Natural killer cell (primary cell): Measurements from ENCODE around the gene ARHGAP12. TPM values are rescaled to one million over a fixed set of nuclear protein-coding genes. Genes with fewer than 3 reads are reported as not detected.

Source experiments
- ATAC-seq, 3 donors: fragments of 150-1000 bp in 2 of 3; fragments of 200-7000 bp in 1 of 3; cut with Tn5 transposase; 1 replicate in 1 of 3; 2 replicates in 2 of 3; pipeline ENCODE4 v1.10.0; 2021; ENCODE audit warnings: mild to moderate bottlenecking in 2 of 3, moderate library complexity in 2 of 3
- DNase-seq, 2 donors: peaks; one replicate each; pipeline versions ENCODE4 v3.0.0 to v3.0.0-alpha.2; 2013 to 2021; ENCODE audit warnings: mixed read lengths in 1 of 2
- H3K27ac ChIP-seq: one replicate; pipeline ENCODE4 v1.5.1; 2013; ENCODE audit warnings: mild to moderate bottlenecking, low read length
- H3K27me3 ChIP-seq: one replicate; pipeline ENCODE4 v1.6.1; 2013; ENCODE audit warnings: low read length; ENCODE audit not compliant: control insufficient read depth, insufficient read depth
- H3K36me3 ChIP-seq: one replicate; pipeline ENCODE4 v1.6.1; 2013; ENCODE audit warnings: low read length; ENCODE audit not compliant: control insufficient read depth, insufficient read depth
- H3K4me1 ChIP-seq: one replicate; pipeline ENCODE4 v1.6.1; 2013; ENCODE audit warnings: low read length; ENCODE audit not compliant: control insufficient read depth, insufficient read depth
- H3K4me3 ChIP-seq: one replicate; pipeline ENCODE4 v1.5.1; 2013; ENCODE audit warnings: low read length
- H3K9me3 ChIP-seq: one replicate; pipeline ENCODE4 v1.6.1; 2013; ENCODE audit warnings: low read length; ENCODE audit not compliant: control insufficient read depth, insufficient read depth
- H3K27ac Mint-ChIP-seq, 2 donors: one replicate each; pipeline ENCODE4 v1.8.0; 2022; ENCODE audit warnings: mild to moderate bottlenecking in 2 of 2, mixed read lengths in 2 of 2, moderate library complexity in 1 of 2
- H3K27me3 Mint-ChIP-seq, 2 donors: one replicate each; pipeline ENCODE4 v1.8.0; 2022; ENCODE audit warnings: low read depth in 2 of 2, mixed read lengths in 2 of 2
- H3K36me3 Mint-ChIP-seq: one replicate; pipeline ENCODE4 v1.8.0; 2022; ENCODE audit warnings: mixed read lengths
- H3K4me1 Mint-ChIP-seq, 2 donors: one replicate each; pipeline ENCODE4 v1.8.0; 2022; ENCODE audit warnings: mixed read lengths in 2 of 2
- H3K4me3 Mint-ChIP-seq: one replicate; pipeline ENCODE4 v1.8.0; 2022; ENCODE audit warnings: mild to moderate bottlenecking, moderate library complexity, mixed read lengths
- H3K9me3 Mint-ChIP-seq, 2 donors: one replicate each; pipeline ENCODE4 v1.8.0; 2022; ENCODE audit warnings: mixed read lengths in 2 of 2
- CTCF ChIP-seq: fragments of 200-600 bp; IDR thresholded peaks from one replicate; pipeline ENCODE4 v1.8.0; 2022; ENCODE audit warnings: antibody characterized with exemption
- WGBS: methylation state at CpG from one replicate; pipeline ENCODE4 v1.1.7; 2013; ENCODE audit warnings: missing lambda C conversion rate; ENCODE audit not compliant: insufficient coverage; 5-methylcytosine and 5-hydroxymethylcytosine counted together
- intact Hi-C: fragments of 100-400 bp; cut with micrococcal nuclease; formaldehyde crosslinking; loops from one replicate; pipeline ENCODE4 v1.14.2; 2022
- total RNA-seq, 4 donors: library from RNA; stranded (reverse); fragments of 120-200 nt in 1 of 4; gene quantifications; one replicate each; pipeline versions ENCODE4 v1.2.3 to v1.2.4, GENCODE V29; 2013 to 2022

Gene ARHGAP12
- total RNA-seq, 3 donors from 2014 or later (not counting 1 experiment from before 2014, with no cell fraction given) = 35.1 to 40.2 (median 40.2) TPM

GRCh38 chr10:31820778-31821369 lies 107.8 kb downstream of the ARHGAP12 start:
- intact Hi-C loops = no loop called here
- ATAC-seq (no peak), DNase-seq (no peak)
- H3K4me3 ChIP-seq = no peak overlapping the region
- H3K9me3 ChIP-seq = no peaks in the 10 kb centered on the region
- no peaks in the 10 kb centered on the region for H3K4me1 ChIP-seq
- TF ChIP-seq CTCF = no peak
- Mint-ChIP-seq H3K27me3 (no peaks in the 10 kb centered on the region), H3K4me3 (no peak overlapping the region), H3K36me3 (no peaks in the 10 kb centered on the region), H3K27ac (no peak overlapping the region), H3K4me1 (no peaks in the 10 kb centered on the region), H3K9me3 (no peaks in the 10 kb centered on the region)
- peaks cover 18% of the 10 kb centered on the region for H3K36me3 ChIP-seq
- H3K27ac ChIP-seq = no peak overlapping the region
- no peaks in the 10 kb centered on the region for H3K27me3 ChIP-seq
- 100% methylated on average over 2 of the region's 3 CpGs for WGBS

- no peak overlapping the region for H3K27ac Mint-ChIP-seq
- H3K27me3 ChIP-seq = no peaks in the 10 kb centered on the region
- no peaks in the 10 kb centered on the region for H3K9me3 Mint-ChIP-seq
- TF ChIP-seq CTCF = no peak
- no peak overlapping the region for H3K4me3 ChIP-seq
- H3K36me3 Mint-ChIP-seq = no peaks in the 10 kb centered on the region
- no peaks in the 10 kb centered on the region for H3K9me3 ChIP-seq
- H3K36me3 ChIP-seq = peaks cover 18% of the 10 kb centered on the region
- no peak for ATAC-seq
- no peak for DNase-seq
- intact Hi-C loops = no loop called here
- H3K27ac ChIP-seq = no peak overlapping the region
- H3K4me1 Mint-ChIP-seq = no peaks in the 10 kb centered on the region
- no peaks in the 10 kb centered on the region for H3K27me3 Mint-ChIP-seq
- no peaks in the 10 kb centered on the region for H3K4me1 ChIP-seq
- H3K4me3 Mint-ChIP-seq = no peak overlapping the region
Observed at GRCh38 chr10:31820096-31820495, 108.5 kb downstream of the ARHGAP12 start.

- no peak for DNase-seq
- H3K4me3 Mint-ChIP-seq = no peak overlapping the region
- H3K9me3 ChIP-seq = no peaks in the 10 kb centered on the region
- no peaks in the 10 kb centered on the region for H3K4me1 Mint-ChIP-seq
- no peak for ATAC-seq
- H3K4me1 ChIP-seq = no peaks in the 10 kb centered on the region
- no peak overlapping the region for H3K27ac ChIP-seq
- H3K36me3 ChIP-seq = peaks cover 18% of the 10 kb centered on the region
- H3K9me3 Mint-ChIP-seq = no peaks in the 10 kb centered on the region
- H3K27me3 ChIP-seq = no peaks in the 10 kb centered on the region
- no peak overlapping the region for H3K27ac Mint-ChIP-seq
- no peaks in the 10 kb centered on the region for H3K36me3 Mint-ChIP-seq
- no peak for TF ChIP-seq CTCF
- intact Hi-C loops = no loop called here
- no peaks in the 10 kb centered on the region for H3K27me3 Mint-ChIP-seq
- WGBS = 96% methylated on average over 3 of the region's 3 CpGs
- no peak overlapping the region for H3K4me3 ChIP-seq
Observed at GRCh38 chr10:31819391-31819820, 109.2 kb downstream of the ARHGAP12 start.

GRCh38 chr10:31816318-31816717 lies 112.3 kb downstream of the ARHGAP12 start:
- Histone ChIP-seq H3K4me1 (no peaks in the 10 kb centered on the region), H3K36me3 (peaks cover 22% of the 10 kb centered on the region), H3K27ac (no peak overlapping the region), H3K4me3 (no peak overlapping the region), H3K9me3 (no peaks in the 10 kb centered on the region), H3K27me3 (no peaks in the 10 kb centered on the region)
- WGBS = 95% methylated on average over 2 of the region's 2 CpGs
- Mint-ChIP-seq H3K36me3 (no peaks in the 10 kb centered on the region), H3K9me3 (no peaks in the 10 kb centered on the region), H3K4me1 (no peaks in the 10 kb centered on the region), H3K27me3 (no peaks in the 10 kb centered on the region), H3K27ac (no peak overlapping the region), H3K4me3 (no peak overlapping the region)
- intact Hi-C loops = no loop called here
- DNase-seq (no peak), ATAC-seq (no peak)
- no peak for TF ChIP-seq CTCF
